Left renal cortex interstitium (tissue), 4 donors: ENCODE results near the gene KCTD3. TPM values are rescaled to one million over a fixed set of nuclear protein-coding genes. Genes with fewer than 3 reads are reported as not detected.

ENCODE experiments used
- DNase-seq, 4 donors: peaks; one replicate each; pipeline ENCODE4 v3.0.0-alpha.2; 2013; ENCODE audit warnings: low read depth in 4 of 4, low spot score in 2 of 4, missing footprints in 1 of 4
- polyA plus RNA-seq, 4 donors: library from polyadenylated mRNA; unstranded; fragments of 120-200 nt; gene quantifications; one replicate each; pipeline ENCODE4 v1.2.1, GENCODE V29; 2013; ENCODE audit not compliant: insufficient read length in 4 of 4

The KCTD3 gene
- polyA plus RNA-seq, 4 donors, result 63.6 to 78.3 (median 70.7) TPM

- no peak for DNase-seq
These were observed 11.6 kb upstream of the KCTD3 start for GRCh38 chr1:215555531-215555930.

GRCh38 chr1:215556996-215557395 is 10.1 kb upstream of the KCTD3 start:
- no peak for DNase-seq

- DNase-seq, result no peak
These were observed 9.6 kb upstream of the KCTD3 start for GRCh38 chr1:215557504-215557903.

DNA sequence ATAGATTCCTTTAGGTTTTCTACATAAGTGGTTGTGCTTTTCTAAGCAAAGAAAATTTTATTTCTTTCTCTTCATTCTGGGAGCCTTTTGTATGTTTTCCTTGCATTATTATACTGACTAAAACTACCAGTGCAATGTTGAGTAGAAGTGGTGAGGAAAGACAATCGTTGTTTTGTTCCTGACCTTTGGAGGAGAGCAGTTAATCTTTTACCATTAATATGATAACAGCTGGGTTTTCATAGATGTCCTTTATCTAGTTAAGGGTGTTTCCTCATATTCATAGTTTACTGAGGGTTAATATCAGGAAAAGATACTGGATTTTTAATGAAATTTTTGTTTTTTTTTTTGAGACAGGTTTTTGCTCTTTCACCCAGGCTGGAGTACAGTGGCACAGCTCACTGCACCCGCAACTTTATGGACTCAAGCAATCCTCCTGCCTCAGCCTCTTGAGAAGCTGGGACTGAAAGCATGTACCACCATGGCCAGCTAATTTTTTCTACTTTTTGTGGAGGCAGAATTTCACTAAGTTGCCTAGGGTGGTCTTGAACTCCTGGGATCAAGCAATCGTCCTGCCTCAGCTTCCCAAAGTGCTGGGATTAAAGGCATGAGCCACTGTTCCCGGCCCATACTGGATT is 9.0 kb upstream of the KCTD3 start:
- DNase-seq, result no peak

DNA sequence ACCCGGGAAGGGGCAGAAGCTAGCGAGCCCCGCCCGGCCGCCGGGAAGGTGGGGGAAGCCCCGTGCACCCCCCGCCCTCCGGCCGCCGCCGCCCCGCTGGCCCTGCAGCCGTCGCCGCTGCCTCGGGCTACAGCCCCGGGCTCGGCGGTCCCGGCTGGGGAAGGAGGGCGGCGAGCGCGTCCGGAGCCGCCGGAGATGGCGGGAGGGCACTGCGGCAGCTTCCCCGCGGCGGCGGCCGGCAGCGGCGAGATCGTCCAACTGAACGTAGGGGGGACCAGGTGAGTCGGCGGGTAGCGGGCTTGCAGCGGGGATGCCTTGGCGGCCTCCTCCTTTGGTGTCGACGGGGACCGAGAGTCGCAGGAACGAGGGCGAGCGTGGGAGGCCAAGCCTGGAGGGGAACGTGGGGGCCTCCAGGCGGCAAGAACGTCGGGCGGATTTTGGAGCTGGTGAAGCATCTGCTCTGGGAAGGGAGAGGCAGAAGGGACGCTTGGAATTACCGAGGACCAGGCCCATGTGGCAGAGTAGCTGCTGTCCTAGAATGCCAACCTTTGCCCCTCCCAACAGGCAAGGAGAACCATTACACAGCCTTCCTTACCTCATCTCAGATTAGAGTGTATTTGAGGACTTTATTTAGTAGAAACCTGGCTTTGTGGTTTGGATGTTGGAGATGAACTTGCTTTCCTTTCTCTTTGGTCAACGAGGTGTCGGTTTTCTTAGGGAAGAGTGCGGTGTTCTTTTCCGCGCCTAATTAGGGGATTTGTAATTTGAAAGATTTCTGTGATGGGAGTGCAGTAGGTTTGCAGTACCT is 591 bp downstream of the KCTD3 start:
- DNase-seq, result peak; percentile 49 to 84 (median 63)

GRCh38 chr1:215568299-215568692 is 1.2 kb downstream of the KCTD3 start:
- peak in 1 of 4 donors; percentile 20 for DNase-seq

GRCh38 chr1:215569986-215570824 is 3.1 kb downstream of the KCTD3 start:
- no peak for DNase-seq

DNA sequence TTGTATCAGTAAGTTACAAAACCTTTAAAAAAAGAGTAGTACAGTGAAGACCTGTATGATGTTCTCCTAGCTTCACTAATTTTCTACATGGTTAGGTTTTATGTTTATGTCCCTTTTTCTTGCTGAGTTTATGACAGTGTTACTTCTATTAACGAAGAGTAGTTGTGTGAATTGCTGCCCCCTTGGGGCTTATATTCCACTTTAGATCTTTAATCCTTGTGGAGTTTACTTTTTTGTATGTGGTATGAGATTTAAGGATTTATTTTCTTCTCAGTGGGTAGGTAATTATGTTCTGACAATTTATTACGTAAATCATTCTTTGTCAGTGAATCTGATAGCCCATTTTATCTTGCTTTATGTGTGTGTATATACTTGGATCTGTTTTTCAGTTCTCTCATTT is 14.8 kb downstream of the KCTD3 start:
- DNase-seq, result no peak

DNA sequence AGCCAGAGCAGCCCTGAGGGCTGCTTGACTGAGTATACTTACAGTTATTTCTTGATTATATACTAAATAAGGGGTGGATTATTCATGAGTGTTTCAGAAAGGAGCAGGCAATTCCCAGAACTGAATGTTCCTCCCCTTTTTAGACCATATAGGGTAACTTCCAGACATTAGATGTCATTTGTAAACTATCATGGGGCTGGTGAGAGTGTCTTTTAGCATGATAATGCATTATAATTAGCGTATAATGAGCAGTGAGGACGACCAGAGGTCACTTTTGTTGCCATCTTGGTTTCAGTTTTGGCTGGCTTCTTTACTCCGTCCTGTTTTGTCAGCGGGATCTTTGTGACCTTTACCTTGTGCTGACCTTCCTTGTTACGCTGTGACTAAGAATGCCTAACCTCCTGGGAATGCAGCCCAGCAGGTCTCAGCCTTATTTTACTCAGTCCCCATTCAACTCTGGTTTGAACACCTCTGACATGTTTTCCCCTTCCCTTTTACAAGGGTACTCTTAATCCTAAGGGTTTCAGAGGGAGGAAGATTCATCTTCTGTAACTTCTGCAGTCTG is 16.2 kb downstream of the KCTD3 start:
- DNase-seq, result no peak

- no peak for DNase-seq
These were observed 17.3 kb downstream of the KCTD3 start for GRCh38 chr1:215584389-215584788.

DNA sequence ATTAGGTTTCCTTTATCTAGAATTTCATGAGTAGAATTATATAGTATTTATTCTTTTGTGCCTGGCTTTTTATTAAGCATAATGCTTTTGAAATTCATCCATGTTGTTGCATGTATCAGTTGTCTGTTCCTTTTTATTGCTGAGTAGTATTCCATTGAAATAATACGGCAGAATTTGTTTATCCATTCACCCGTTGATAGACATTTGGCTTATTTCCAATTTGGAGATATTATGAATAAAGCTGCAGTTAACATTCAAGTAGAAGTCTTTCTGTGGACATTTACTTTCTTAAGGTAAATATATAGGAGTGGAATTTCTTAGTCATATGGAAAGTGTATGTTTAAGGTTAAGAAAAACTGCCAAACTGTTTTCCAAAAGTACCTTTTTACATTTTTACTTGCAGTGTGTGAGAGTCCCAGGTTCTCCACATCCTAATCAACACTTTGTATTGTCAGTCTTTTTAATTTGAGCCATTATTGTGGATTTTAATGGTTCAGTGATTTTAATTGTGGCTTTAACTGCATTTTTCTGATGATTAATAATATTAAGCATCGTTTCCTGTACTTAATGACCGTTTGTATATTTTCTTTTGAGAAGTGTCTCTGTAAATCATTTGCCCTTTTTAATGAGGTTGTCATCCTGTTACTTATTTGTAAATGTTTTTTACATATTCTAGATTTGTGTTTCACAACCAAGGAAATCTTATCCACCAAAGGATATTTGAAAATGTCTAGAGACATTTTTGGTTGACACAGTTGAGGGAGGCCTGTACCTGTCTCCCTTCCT is 22.7 kb downstream of the KCTD3 start:
- no peak for DNase-seq

DNA sequence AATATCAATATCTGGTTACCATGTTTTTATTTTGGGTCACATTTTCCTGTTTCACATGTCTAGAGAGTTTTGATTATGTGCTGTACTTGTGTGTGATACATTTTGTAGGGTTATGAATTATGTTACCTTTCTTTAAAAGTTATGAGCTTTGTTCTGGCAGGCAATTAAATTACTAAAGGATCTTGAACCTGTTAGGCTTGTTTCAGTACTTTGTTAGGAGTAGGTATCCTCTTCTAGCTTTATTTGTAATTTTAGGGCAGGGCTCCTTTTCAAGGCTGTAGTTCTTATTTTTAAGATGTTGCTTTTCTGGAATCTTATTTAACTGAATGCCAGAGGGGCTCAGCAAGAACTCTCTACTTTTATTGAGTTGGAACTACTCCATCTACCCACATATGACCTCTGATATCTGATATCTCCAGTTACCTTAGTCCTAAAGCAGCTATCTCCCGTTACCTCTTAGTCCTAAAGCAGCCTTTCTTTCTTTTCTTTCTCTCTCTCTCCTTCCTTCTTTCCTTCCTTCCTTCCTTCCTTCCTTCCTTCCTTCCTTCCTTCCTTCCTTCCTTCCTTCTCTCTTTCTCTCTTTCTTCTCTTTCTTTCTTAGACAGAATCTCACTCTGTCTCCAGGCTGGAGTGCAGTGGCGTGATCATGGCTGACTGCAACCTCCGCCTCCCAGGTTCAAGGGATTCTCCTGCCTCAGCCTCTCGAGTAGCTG is 23.8 kb downstream of the KCTD3 start:
- DNase-seq, result no peak

- no peak for DNase-seq
These were observed 27.5 kb downstream of the KCTD3 start for GRCh38 chr1:215594640-215595039.

GRCh38 chr1:215595231-215595630 is 28.1 kb downstream of the KCTD3 start:
- DNase-seq, result no peak

DNA sequence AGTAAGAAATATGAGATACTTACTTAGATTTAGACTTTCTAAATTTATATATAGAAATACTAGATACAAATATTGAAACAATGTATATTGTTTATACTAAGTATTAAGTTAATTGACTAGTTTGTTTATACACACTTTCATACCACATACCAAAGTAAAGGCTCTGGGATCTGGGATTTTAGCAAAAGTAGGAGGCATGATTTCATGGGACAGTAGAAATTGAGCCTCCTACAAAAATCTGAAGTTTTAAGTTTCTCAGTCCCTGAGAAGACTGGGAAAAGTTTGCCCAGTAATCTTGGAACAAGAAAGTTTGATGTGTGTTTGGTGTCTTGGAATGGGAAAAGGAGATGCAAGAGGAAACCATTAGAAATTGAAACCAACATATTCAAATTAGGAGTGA is 30.9 kb downstream of the KCTD3 start:
- no peak for DNase-seq

DNA sequence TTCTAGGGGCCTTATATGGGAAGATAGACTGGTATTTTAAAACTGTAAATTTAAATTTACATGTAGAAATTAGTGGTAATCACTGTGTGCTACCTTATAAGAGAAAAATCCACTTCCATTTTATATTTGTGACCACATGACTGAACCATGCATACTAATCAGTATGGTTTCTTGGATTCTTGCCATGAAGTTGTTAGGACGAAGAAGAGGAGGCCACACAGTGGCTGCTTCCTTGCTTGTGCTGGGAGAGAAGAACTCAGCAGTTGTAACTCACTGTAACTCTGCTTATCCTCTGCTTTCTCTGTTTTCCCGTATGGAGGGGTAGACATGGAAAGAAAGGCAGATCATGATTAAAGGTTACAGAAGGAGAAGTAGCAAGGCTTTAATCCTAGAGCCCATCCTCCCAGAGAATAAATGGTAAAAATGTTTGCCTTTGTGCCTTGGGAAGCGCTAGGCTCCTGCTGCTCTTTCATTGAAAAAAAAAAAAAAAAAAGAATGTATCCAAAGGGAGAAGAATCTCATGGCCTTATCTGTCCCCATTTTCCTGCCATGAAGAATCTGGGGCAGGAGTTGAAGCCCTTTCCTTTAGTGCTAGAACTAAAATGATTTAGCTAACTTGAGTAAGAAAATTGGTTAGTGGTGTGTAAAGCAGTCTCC is 32.4 kb downstream of the KCTD3 start:
- DNase-seq, result peak in 1 of 4 donors; percentile 10

- DNase-seq, result no peak
These were observed 33.2 kb downstream of the KCTD3 start for GRCh38 chr1:215600258-215600792.

DNA sequence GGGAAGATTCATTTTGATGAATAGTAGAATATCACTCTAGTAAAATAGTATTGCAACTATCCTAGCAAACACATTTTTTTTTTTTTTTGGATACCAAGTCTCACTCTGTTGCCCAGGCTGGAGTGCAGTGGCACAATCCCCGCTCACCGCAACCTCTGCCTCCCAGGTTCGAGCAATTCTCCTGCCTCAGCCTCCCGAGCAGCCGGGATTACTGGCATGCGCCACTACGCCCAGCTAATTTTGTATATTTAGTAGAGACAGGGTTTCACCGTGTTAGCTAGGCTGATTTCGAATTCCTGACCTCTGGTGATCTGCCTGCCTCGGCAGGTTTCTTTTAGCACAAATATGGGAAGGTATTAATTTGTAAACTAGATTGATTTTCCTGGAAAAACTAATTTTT is 33.8 kb downstream of the KCTD3 start:
- DNase-seq, result no peak

- no peak for DNase-seq
These were observed 34.2 kb downstream of the KCTD3 start for GRCh38 chr1:215601276-215601675.
